Head of caudate nucleus (tissue), 42 donors: ENCODE results near the gene LGALS3.
A peak's percentile ranks its signal among the peaks of the same experiment; 100 is the strongest.

Source experiments
- DNase-seq, 42 donors: peaks; one replicate each; pipeline versions ENCODE4 v3.0.0 to v3.0.0-alpha.2; 2020 to 2021; ENCODE audit warnings: mixed read lengths in 7 of 42
- intact Hi-C: fragments of 100-400 bp; cut with DNase I; formaldehyde crosslinking; loops from one replicate; pipeline ENCODE4 v1.15.0; 2022

LGALS3 gene

DNA sequence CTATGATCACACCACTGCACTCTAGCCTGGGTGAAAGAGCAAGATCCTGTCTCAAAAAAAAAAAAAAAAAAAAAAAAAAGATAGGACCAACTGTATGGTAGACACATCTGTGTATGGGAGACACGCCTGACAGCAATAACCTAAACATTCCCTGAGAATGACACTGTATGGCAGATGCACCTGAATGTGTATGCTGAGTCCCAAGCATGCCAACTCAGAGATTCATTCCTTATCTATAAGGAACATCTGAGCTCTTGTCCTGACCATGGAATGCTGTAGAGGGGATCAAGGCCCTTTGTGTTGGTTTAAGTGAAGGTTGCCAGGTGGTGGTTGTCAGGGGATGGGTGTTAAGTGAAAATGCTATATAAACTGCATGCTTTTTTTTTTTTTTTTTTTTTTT, 19.2 kb upstream of the LGALS3 start:
- intact Hi-C loops = no loop called here
- DNase-seq = no peak

DNA sequence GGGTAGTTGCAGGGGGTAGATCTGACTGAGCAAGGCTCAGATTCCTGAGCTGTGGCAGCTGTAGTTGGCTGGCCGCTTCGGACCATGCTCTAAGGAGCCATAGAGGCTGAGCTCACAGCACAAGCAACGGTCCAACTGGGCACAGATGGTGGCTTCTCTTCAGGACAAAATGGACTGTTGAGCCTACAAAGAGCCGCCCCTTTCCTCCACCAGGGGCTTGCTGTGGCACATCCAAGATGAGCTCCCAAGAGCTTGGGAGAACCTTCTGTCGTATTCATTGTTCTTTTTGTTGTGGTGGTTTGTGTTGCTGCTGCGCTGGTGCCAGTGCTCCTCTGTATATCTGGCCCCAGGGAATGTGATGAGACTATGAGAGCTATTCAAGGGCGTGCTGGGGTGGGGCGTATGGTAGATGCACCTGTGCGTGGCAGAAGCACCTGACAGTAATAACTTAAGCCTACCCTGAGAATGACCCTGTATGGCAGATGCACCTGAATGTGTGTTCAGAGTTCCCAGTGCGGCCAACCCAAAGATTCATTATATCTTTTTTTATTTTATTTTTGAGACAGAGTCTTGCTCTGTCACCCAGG, 17.8 kb upstream of the LGALS3 start:
- no peak for DNase-seq
- intact Hi-C loops = no loop called here

DNA sequence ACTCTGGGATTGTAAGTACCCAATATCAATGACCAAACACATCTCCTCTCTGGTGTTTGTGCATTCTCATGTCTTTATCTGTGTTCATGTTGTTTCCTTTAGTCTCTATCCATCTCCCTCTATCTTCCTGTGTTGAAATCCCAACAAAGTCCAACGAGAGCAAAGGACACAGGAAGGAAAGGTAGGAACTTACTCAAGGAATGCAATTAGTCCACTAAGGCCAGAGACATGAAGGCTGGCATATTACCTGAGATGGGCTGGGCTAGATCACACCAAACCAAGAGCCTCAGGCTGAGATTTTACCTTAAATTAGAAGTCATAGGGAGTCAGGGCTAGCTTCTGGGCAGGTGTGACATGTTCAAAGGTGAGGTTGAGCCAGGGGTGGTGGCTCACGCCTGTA, 14.3 kb upstream of the LGALS3 start:
- DNase-seq = no peak
- intact Hi-C loops = no loop called here

DNA sequence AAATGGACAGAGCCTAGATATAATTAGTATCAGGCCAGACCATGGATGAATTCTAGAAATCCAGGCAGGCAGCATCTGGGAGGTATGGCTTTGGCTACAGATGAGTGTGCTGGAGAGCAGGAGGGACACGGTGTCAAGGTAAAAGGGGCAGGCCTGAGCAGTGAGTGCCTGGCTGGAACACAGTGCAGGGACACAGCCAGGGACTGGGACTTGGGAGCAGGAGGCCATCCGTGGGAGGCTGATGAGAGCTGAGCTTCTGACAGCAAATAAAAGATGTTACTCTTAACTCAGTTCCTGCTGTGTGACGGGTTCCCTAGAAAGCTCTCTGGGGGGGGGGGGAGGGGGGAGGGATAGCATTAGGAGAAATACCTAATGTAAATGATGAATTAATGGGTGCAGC, 13.6 kb upstream of the LGALS3 start:
- no peak for DNase-seq
- intact Hi-C loops = no loop called here

DNA sequence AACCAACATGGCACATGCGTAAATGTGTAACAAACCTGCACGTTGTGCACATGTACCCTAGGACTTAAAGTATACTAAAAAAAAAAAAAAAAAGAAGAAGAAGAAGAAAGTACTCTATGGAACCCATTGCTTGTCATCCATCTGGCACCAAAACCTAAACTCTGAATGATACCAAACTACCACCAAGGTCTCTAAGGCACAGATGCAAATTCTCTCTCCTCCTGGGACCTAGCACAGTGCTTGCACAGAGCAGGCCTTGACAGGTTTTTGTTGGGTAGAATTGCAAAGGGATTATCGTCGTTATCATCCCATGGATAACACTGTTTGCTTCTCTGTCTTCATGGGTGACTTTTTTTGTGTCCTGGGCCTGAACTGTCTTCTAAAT, 13.2 kb upstream of the LGALS3 start:
- no peak for DNase-seq
- intact Hi-C loops = no loop called here

DNA sequence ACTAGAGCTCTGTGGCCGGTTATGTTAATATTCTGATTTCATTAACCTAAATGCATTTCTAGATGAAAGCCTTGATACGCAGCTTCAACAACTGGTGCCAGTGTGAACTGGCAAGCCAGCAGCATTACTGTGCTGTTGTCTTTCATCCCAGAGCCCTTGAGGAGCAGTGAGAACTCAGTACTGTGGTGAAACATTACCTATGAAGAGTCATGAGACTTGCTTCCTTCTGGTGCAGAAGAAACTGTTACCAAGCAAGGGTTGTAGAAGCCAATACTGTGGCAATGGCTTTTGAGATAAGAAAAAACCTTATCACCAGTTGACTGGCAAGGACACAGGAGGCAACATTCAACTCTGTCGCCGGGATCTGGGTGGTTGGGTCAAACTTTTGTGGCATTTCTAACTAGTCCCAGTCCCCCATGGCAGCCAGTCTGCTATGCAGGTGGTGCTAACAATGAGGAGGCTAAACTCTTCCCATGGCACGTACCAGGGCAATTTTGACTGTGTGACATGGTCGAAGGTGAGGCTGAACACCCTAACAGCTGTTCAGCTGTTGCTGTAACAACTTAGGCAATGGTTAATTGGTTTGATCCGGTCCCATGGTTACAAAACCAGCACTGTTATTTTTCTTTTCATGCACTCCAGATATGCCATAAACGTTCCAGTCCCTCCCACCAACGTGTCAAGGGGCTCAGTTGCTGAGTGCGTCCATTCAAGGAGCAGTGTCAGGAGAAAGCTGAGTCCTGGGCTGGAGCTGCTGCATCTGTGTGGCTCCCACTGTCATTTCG, 12.6 kb upstream of the LGALS3 start:
- DNase-seq = no peak
- intact Hi-C loops = no loop called here

DNA sequence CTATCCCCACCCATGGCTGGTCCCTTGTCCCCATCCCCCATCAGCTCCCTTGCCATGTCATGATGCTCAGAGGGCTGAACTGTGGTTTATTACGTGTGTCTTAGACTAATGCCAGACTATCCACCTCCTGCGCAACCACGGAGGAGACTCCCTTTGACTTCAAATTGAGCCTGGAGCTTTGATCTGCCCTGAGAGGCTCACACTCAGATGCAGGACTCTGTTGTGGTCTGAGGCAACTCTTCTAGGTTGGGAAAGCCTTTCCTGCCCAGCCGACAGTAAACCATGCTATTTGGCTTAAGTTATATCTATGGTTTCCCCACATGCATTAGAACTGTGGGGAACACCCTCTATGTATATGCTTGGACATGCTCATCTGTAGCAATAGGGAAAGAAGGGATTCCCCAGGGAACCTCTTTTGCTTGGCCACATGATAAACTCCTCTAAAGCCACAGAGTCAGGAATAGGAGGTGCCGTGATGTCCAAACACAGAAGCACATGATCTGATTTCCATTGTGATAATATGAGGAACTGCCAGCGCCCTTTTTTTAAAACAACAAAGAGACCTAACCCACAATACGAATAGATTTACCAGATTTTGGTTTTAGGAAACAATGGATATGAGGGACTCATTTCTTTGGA, 11.1 kb upstream of the LGALS3 start:
- intact Hi-C loops = no loop called here
- DNase-seq = no peak

DNA sequence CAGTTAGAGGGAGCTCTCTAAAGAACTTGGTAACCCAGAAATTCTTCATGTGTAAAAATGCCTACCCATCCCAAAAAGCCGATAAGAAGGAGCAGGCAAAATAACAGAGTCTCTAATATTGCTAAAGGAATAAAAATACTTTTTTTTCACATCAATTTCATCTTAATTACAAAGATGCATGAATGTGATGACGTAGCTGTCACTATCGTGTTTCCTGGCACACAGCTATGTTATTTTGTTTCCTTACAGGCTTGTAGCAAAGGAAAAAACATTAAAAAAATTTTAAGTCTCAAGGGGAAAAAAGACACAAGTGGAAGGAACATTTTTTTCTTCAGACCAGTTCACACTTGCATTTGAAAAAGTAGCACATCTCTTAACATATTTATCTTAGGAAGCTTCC, 10.3 kb upstream of the LGALS3 start:
- intact Hi-C loops = no loop called here
- DNase-seq = no peak

DNA sequence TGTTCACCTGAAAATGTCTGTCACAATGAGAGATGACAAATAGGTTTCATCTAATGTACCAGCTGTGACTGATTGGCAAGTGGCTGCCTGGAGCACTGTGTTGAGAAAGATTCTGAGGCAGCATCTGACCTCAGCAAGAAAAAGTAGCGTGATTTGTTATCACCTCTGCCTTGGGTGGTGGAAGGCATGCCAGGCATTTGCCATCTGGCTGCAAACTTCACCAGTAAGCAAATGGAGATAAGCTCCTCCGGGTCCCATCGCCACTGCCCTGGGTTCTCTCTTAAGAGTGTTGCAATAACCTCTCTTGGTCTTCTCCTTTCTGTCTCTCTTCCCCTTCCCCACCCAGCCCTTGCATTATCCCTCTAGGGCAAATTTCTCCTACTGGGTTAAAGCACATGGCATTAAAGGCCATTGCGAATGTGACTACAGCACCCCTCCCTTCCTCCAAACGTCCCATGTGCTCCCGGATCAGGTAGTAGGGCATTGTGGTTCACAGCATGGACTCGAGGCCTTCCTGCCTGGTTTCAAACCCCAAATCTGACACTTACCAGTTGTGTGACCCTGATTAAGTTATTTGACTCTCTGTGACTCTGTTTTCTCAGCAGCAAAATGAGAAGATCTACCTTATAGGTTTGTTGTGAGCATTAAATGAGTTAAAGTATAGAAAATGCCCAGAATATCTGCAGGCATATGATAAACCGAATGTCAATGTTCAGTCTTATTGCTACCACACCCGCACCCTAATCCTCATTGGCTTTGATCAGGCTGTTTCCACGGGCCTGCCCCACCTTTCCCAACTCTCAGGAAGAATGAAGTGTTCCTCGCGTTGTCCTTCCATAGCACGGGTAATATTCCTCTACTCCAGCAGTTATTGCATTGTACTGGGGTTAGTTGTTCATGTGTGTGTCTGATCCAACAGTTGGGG, 8.2 kb upstream of the LGALS3 start:
- intact Hi-C loops = no loop called here
- DNase-seq = peak in 2 of 42 donors; percentile 13 to 38

DNA sequence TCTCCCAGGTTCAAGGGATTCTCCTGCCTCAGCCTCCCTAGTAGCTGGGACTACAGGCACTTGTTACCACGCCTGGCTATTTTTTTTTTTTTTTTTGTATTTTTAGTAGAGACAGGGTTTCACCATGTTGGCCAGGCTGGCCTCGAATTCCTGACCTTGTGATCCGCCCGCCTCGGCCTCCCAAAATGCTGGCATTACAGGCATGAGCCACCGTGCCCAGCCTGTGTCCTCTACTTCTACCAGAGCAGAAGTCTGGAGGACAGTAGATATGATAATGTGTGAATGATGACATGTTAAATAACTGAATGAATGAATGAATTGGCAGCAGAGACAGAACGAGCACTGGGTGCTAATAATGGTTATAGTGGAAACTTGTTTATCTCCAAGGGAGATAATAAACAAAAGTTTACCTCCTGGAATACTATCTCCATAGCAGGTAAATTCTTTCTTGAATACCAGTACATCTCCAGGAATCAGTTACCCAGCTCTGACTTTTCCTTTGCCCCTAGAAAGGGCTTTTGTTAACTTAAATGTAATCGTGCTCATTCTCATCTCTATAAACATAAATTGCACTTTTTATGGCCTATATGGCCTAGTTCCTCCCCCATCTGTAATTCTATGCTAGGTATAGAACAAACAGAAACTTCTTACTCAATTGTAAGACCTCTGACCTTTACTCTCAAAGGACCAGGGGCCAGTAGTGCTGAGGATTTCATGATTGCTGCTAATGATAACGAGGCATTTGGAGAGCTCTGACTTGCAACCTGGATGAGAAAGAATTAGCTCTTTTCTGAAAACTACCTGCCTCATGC, 7.2 kb upstream of the LGALS3 start:
- intact Hi-C loops = no loop called here
- DNase-seq = no peak

DNA sequence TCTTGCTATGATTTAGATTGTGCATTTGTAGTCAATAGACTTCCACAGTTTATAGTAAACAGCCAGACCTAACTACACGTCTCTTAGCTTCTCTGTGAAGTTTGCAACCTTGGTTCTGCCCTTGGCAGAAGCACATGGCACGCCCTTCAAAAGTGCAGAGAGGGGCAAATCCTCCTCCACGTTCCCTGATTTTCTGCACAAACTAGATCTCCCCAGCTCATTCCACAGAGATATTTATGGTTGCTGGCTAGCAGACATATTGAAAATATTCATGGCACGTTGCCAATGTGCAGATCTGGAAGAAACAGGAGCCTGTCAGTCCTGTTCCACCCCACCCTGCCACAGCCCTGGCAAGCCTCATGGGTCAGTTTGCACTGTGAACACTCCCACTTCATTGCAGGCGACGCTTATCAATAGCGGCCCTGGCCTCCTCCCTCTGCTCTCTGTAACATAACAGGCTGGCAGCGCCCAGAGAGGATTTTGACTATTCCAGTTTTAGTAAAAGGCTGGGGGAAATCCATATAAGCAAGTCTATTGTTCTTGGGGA, 6.5 kb upstream of the LGALS3 start:
- no peak for DNase-seq
- intact Hi-C loops = no loop called here

DNA sequence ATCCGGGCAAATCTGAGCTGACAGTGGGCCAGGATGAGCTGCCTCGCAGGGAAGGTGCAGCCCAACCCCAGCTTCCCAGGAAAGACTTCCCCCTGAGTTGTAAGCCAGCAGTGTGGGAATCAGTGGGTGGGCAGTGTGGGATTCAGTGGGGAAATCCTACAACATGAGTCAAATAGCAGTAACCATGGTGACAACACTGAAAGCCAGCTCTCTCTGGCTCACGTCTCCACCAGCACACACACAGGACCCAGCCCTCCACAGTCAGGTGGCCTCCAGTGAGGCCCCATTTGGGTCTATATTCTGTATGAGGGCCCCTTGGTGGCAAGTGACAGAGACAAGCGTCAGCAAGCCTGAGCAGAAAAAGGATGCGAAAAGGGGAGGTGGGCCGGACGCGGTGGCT, 6.0 kb upstream of the LGALS3 start:
- DNase-seq = peak in 41 of 42 donors; percentile 20 to 85 (median 60)
- intact Hi-C loops = no loop called here

DNA sequence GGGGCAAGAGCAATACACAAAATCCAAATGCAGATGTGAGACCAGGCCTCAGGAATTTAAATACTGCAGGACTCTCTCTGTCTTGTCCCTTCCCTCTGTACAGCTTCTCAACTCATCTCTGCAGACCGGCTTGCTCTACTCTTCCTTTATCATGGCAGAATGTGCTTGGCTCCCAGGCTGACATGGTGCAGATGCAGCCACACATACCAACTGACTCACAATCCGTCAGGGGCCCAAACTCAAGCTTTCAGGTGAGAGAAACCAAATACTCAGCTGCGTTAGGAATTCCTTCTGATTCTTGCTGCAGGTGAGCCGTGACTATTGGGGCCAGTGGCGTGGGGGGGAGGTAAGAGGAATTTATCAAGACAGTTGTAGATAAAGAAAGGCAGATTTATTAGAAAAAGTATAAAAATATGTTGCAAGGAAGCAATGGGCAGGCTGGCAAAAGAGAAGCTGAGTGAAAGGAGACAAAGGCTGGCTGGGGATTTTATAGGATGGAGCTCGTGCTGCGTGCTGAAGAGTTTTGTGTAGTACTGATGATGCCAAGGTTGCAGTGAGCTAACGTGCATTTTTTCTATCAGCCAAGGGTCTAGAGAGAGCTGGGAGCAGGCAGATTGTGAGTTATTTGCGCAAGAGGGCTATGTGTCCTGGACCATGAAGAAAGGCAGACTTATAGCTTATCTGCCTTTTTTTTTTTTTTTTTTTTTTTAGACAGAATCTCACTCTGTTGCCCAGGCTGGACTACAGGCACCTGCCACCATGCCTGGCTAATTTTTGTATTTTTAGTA, 5.0 kb upstream of the LGALS3 start:
- intact Hi-C loops = no loop called here

DNA sequence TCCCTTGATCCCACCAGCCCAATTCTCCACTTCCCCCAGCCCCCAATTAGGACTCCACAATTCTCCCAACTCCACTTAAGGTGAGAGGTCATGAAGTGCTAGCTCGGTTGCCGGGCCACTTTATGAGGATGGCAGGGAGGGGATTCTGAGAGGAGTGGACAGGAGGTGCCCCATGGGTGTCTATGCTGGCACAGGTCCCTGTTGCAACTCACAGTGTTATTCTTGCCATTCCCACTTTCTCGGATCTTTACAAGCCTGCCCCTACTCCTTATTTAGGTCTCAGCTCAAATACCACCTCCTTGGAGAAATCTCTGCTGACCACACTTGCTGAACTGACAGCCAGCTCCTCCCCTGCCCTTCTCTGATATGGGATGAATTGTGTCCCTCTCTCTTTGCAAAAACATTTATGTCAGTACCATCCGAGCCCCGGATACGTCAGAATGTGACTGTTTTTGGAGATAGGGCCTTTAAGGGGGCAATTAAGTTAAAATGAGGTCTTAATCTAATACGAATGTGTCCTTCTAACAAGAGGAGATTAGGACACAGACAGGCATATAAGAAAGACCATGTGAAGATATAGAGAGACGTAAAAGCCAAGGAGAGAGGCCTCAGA, 4.2 kb upstream of the LGALS3 start:
- no peak for DNase-seq
- intact Hi-C loops = no loop called here

More for the DNA sequence above, 5.0 kb upstream of the LGALS3 start:
- no peak for DNase-seq

DNA sequence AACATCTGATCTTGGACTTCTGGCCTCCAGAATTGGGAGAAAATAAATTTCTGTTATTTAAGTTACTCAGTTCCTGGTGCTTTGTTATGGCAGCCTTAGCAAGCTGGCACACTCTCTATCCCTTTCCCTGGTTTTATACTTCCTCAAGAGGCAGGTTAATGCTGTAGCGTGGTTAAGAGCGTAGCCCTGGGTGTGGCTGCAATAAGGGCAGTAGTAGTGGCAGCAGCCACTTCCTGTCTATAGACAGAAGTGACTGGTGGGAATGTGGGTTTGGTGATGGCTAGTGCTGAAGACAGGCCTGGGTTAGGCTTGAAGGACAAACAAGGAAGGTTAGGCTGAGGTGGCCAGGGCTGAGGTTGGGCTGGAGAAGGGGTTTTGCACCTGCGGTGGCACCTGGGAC, 3.6 kb upstream of the LGALS3 start:
- intact Hi-C loops = no loop called here
- DNase-seq = no peak

DNA sequence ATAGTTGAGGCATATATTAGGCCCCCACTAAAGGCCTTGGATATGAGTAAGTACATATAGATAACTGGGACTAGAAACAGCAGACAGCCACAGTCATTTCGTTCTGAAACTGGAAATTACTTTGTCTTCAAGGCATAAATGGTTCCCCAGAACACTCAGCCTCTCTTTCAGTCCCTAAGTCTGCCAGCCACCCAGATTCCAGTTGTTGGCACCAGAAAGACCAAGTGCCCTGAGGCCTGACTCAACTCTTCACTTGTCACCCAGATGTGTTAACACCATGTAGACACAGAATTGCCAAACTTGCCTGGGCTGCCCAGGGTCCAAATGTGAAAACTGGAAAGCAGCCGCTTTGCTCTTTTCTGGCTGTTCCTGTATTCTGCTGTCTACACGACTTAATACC, 3.0 kb upstream of the LGALS3 start:
- intact Hi-C loops = no loop called here
- no peak for DNase-seq

DNA sequence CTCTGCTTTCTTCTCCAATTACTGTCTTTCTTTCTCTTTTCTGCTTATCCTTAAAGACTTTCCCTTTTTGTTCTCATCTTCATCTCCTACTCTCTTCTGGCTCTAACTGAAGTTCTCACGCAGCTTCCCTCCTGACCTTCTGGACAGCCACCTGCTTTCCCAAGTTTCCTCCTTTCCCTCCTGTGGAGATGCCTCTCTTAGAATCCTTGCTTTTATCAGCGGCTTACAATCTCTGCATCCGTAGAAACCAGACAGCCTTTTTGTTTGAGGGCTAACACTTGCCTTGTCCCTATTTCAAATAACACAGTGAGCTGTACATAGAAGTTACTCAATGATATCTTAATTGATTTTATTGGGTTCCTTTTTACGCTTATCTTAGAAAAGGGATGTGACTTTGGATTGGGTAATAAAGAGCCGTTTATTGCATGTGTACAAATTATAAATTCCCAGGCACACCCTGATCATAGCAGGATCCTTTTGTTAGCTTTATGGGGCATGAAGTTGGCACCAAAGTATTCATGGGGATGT, 2.1 kb upstream of the LGALS3 start:
- peak in 1 of 42 donors; percentile 18 for DNase-seq
- intact Hi-C loops = no loop called here
